Fibroblast of pulmonary artery (primary cell): ENCODE results near the gene UACA.

Experiments used
- DNase-seq: peaks from one replicate; pipeline ENCODE4 v3.0.0-alpha.2; 2010; ENCODE audit warnings: low read depth
- H3K4me3 ChIP-seq: replicated peaks from 2 replicates; pipeline ENCODE4 v1.5.1; 2011; ENCODE audit warnings: low read depth, mild to moderate bottlenecking, control low read depth, low read length, moderate library complexity
- CTCF ChIP-seq: IDR thresholded peaks from 2 replicates; pipeline ENCODE4 v1.5.1; 2011; ENCODE audit warnings: mild to moderate bottlenecking, control low read depth, low read length, inconsistent platforms; ENCODE audit errors: missing control alignments

UACA gene

DNA sequence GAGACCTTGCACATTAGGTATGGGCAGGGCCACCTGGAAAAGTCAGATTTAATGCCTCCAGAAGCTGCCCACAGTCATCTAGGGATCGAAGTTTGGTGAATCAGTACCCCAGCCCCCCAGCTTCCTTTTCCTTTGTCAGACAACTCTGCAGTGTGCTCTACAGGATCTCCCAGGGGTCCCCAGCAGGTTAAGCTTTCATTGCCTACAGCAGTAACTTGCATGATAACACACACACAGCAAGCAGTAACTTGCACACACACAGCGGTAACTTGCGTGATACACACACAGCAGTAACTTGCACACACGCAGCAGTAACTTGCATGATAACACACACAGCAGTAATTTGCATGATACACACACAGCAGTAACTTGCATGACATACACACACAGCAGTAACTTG, 131.3 kb downstream of the UACA start:
- TF ChIP-seq CTCF = no peak

GRCh38 chr15:70629735-70630273, 133.6 kb downstream of the UACA start:
- no peak for TF ChIP-seq CTCF
- no peak overlapping the region for H3K4me3 ChIP-seq
- no peak for DNase-seq

More for the DNA sequence above, 131.3 kb downstream of the UACA start:
- no peak overlapping the region for H3K4me3 ChIP-seq
- DNase-seq = no peak

DNA sequence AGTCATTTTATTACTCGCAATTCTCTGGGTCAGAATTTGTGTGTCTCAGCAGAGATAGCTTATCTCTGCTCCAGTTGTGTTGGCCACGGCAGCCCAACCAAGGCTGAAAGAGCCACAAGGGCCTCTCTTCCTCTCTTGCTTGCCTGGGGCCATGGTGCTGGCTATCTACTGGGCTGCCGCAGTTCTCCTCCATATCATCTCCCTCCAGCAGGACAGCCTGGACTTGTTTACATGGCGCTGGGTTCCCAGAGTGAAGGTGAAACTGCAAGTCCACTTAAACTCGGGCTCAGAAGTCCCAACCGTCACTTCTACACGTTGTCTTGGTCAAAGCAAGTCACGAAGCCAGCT, 134.8 kb downstream of the UACA start:
- H3K4me3 ChIP-seq = no peak overlapping the region
- no peak for DNase-seq
- no peak for TF ChIP-seq CTCF

- no peak for TF ChIP-seq CTCF
- no peak for DNase-seq
- H3K4me3 ChIP-seq = no peak overlapping the region
These were observed 135.4 kb downstream of the UACA start for GRCh38 chr15:70627734-70628548.

DNA sequence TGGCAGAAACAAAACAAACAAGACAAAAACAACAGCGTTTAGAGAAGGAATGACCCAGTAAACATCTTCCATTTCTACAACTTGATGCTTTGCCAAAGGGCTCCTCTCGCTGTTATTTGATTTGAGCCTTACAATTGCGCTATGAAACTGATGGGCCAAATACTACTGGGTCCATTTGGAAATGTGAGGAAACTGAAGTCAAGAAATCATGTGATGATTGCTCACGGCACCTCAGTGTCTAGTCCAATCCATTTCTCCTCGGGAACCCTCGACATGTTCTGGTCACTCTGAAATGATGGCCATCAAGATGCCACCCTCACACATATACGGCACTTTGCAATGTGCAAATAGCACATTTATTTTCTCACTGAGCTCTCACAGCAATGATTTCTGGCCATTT, 136.0 kb downstream of the UACA start:
- no peak for DNase-seq
- TF ChIP-seq CTCF = no peak

GRCh38 chr15:70625438-70625837, 137.9 kb downstream of the UACA start:
- no peak overlapping the region for H3K4me3 ChIP-seq
- no peak for DNase-seq
- no peak for TF ChIP-seq CTCF

More for the DNA sequence above, 136.0 kb downstream of the UACA start:
- H3K4me3 ChIP-seq = no peak overlapping the region

DNA sequence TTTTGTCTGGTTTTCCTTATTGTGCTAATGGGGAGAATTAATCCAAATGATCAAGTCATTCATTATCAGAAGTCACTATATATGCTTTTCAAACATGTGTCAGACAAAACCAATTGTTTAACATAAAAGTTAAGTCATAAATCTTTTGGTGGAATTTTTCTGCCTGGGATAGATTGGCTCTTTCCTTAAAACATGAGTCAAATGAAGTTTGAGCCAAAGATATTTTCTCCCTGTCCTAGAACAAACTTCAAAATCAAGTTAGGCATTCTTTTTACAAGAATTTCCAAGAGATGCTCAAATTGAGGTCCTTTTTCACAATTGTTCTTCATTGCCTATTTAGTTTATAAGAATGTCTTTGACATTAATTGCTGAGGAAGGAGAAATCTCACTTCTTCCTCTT, 138.3 kb downstream of the UACA start:
- no peak overlapping the region for H3K4me3 ChIP-seq
- DNase-seq = no peak
- TF ChIP-seq CTCF = no peak
